SK-N-SH (cell line): ENCODE data around the gene PDILT. TPM values are rescaled to one million over a fixed set of nuclear protein-coding genes. Genes with fewer than 3 reads are reported as not detected.

ENCODE experiments used
- CTCF ChIA-PET: fragments of 300-600, 350-600 bp; formaldehyde crosslinking; extraction: SDS; loops from one replicate; lab custom pipeline; 2021; lab: Yijun Ruan, JAX
- POLR2A ChIA-PET: fragments of 350-600 bp; sonication (Branson Sonifier 250); formaldehyde crosslinking; extraction: SDS; loops from one replicate; lab custom pipeline; 2020; ENCODE audit warnings: antibody characterized with exemption, inconsistent platforms; lab: Yijun Ruan, JAX
- DNase-seq: peaks from one replicate; pipeline ENCODE4 v3.0.0; 2012
- H2AFZ ChIP-seq: fragments of 200-600 bp; sonication (generic); 2 replicates; pipeline ENCODE4 v1.8.1; 2016; ENCODE audit warnings: antibody characterized with exemption, mild to moderate bottlenecking, low read depth
- H3F3A ChIP-seq: fragments of 200-600 bp; sonication (generic); replicated peaks from 2 replicates; pipeline ENCODE3; 2016; ENCODE audit warnings: antibody characterized with exemption, mild to moderate bottlenecking; ENCODE audit not compliant: insufficient read depth
- H3K27ac ChIP-seq, 2 experiments: fragments of 200-500 bp in 1 of 2; fragments of 200-600 bp in 1 of 2; sonication (Bioruptor generic) in 1 of 2; sonication (generic), shearing (Covaris generic) in 1 of 2; 2 replicates each; pipeline versions ENCODE4 v1.5.1 to v1.6.1; 2014 to 2016; ENCODE audit warnings: low read depth in 2 of 2, inconsistent platforms in 1 of 2, low read length in 1 of 2, mild to moderate bottlenecking in 1 of 2, mixed read lengths in 1 of 2
- H3K27me3 ChIP-seq: fragments of 200-600 bp; sonication (generic), shearing (Covaris generic); 2 replicates; pipeline ENCODE4 v1.6.1; 2016; ENCODE audit warnings: mixed run types; ENCODE audit not compliant: insufficient read depth
- H3K36me3 ChIP-seq, 2 experiments: fragments of 200-500 bp in 1 of 2; fragments of 200-600 bp in 1 of 2; sonication (Bioruptor generic) in 1 of 2; sonication (generic) in 1 of 2; replicated peaks in 1 of 2; 2 replicates each; pipeline versions ENCODE3 to v1.5.1; 2014 to 2016; ENCODE audit warnings: low read length in 1 of 2, mild to moderate bottlenecking in 1 of 2; ENCODE audit not compliant: insufficient read depth in 2 of 2, control insufficient read depth in 1 of 2
- H3K4me1 ChIP-seq, 2 experiments: fragments of 200-500 bp in 1 of 2; fragments of 200-600 bp in 1 of 2; sonication (Bioruptor generic) in 1 of 2; sonication (generic), shearing (Covaris generic) in 1 of 2; 2 replicates each; pipeline versions ENCODE4 v1.5.1 to v1.6.1; 2014 to 2016; ENCODE audit warnings: low read depth in 1 of 2, low read length in 1 of 2, mixed run types in 1 of 2; ENCODE audit not compliant: insufficient read depth in 2 of 2, control insufficient read depth in 1 of 2
- H3K4me2 ChIP-seq: fragments of 200-600 bp; sonication (generic), shearing (Covaris generic); 2 replicates; pipeline ENCODE4 v1.6.1; 2017; ENCODE audit warnings: mixed run types
- H3K4me3 ChIP-seq, 2 experiments: fragments of 200-500 bp in 1 of 2; fragments of 200-600 bp in 1 of 2; sonication (Bioruptor generic) in 1 of 2; sonication (generic), shearing (Covaris generic) in 1 of 2; 2 replicates each; pipeline versions ENCODE4 v1.5.1 to v1.8.1; 2014 to 2016; ENCODE audit warnings: low read depth in 2 of 2, inconsistent platforms in 1 of 2, low read length in 1 of 2, mild to moderate bottlenecking in 1 of 2, mixed read lengths in 1 of 2, moderate library complexity in 1 of 2
- H3K79me2 ChIP-seq: fragments of 200-600 bp; sonication (generic); 2 replicates; pipeline ENCODE4 v1.8.1; 2017; ENCODE audit warnings: mild to moderate bottlenecking; ENCODE audit not compliant: insufficient read depth
- H3K9ac ChIP-seq: fragments of 200-600 bp; sonication (generic); 2 replicates; pipeline ENCODE4 v1.6.1; 2017; ENCODE audit warnings: mixed run types
- H3K9me2 ChIP-seq: fragments of 200-600 bp; sonication (generic); 2 replicates; pipeline ENCODE4 v1.6.1; 2017; ENCODE audit warnings: mixed run types
- H3K9me3 ChIP-seq: fragments of 200-600 bp; sonication (generic); 2 replicates; pipeline ENCODE4 v1.6.1; 2017; ENCODE audit warnings: mixed run types, mild to moderate bottlenecking, moderate library complexity
- H4K20me1 ChIP-seq: fragments of 200-600 bp; sonication (generic); 2 replicates; pipeline ENCODE4 v1.6.1; 2017; ENCODE audit warnings: mild to moderate bottlenecking, mixed run types; ENCODE audit not compliant: insufficient read depth
- CHD2 ChIP-seq: fragments of 150-350 bp; IDR thresholded peaks from 2 replicates; pipeline ENCODE4 v1.6.1; 2018; ENCODE audit warnings: low read length; ENCODE audit not compliant: partially characterized antibody
- ELF1 ChIP-seq: IDR thresholded peaks from 2 replicates; pipeline ENCODE4 v1.4.0; 2012
- EP300 ChIP-seq, 2 experiments: IDR thresholded peaks; 2 replicates each; pipeline versions ENCODE4 v1.4.0 to v1.6.1; 2012; ENCODE audit warnings: borderline replicate concordance in 1 of 2, low read depth in 1 of 2, low read length in 1 of 2
- FOXJ3 ChIP-seq: sonication (generic); formaldehyde crosslinking; IDR thresholded peaks from 2 replicates; pipeline ENCODE4 v1.5.1; 2020; ENCODE audit warnings: mild to moderate bottlenecking, missing genetic modification reagents
- FOXM1 ChIP-seq: IDR thresholded peaks from 2 replicates; pipeline ENCODE4 v1.4.0; 2012; ENCODE audit warnings: low read depth, mild to moderate bottlenecking
- GABPA ChIP-seq: IDR thresholded peaks from 2 replicates; pipeline ENCODE4 v1.4.0; 2012; ENCODE audit warnings: low read depth, mild to moderate bottlenecking
- MEF2A ChIP-seq: IDR thresholded peaks from 2 replicates; pipeline ENCODE4 v1.4.0; 2012; ENCODE audit warnings: low read depth, borderline replicate concordance
- RXRA ChIP-seq: IDR thresholded peaks from 2 replicates; pipeline ENCODE4 v1.4.0; 2012; ENCODE audit warnings: low read depth, mild to moderate bottlenecking, borderline replicate concordance
- TCF12 ChIP-seq: IDR thresholded peaks from 2 replicates; pipeline ENCODE4 v1.4.0; 2012
- TEAD4 ChIP-seq: IDR thresholded peaks from 2 replicates; pipeline ENCODE4 v1.4.0; 2012; ENCODE audit warnings: mild to moderate bottlenecking, borderline replicate concordance; ENCODE audit not compliant: insufficient read depth
- YY1 ChIP-seq: IDR thresholded peaks from 2 replicates; pipeline ENCODE4 v1.4.0; 2012; ENCODE audit warnings: low read depth, mild to moderate bottlenecking
- WGBS: methylation state at CpG from one replicate; pipeline ENCODE4 v1.1.6; 2017; ENCODE audit warnings: low lambda C conversion rate; 5-methylcytosine and 5-hydroxymethylcytosine counted together
- polyA plus RNA-seq, 3 experiments: library from polyadenylated mRNA; depleted of rRNA; stranded (reverse); fragments of >200 nt; gene quantifications; 2 replicates each; pipeline ENCODE4 v1.2.3, GENCODE V29; 2012
- TF ChIP-seq, protein P1 (sequence below): IDR thresholded peaks from 2 replicates; pipeline ENCODE4; 2012
- TF ChIP-seq, protein P2 (sequence below): IDR thresholded peaks from 2 replicates; pipeline ENCODE4 v1.4.0; 2012; ENCODE audit warnings: low read depth, borderline replicate concordance
- TF ChIP-seq, protein P3 (sequence below): fragments of 200-600 bp; sonication (generic); IDR thresholded peaks from 2 replicates; pipeline ENCODE4 v1.6.1; 2017; ENCODE audit warnings: antibody characterized with exemption, mild to moderate bottlenecking, moderate library complexity
- TF ChIP-seq, protein P4 (sequence below): IDR thresholded peaks from 2 replicates; pipeline ENCODE4 v1.6.1; 2012; ENCODE audit warnings: mild to moderate bottlenecking, low read depth, low read length, moderate library complexity
- TF ChIP-seq, protein P5 (sequence below): IDR thresholded peaks from 2 replicates; pipeline ENCODE4 v1.4.0; 2012; ENCODE audit warnings: low read depth

Gene PDILT
- polyA plus RNA-seq, 1 of the 3 experiments (the other 2 are of a cell fraction), result not detected

DNA sequence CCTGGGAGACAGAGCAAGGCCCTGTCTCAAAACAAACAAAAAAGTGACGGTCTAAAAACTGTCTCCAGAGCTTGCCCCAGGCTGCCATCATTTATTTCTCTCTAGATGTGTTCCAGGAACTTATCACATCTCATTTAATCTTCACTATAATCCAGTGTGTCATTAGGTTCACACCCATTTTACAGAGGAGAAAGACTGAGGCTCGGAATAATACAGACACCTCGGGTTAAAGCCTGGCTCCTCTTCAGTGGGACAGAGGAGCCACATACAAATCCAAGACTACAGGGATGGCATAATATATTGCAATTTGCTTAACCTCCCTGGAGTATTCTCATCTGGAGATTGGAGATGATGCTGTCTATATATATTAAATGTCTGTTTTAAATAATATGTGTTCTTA is 5.9 kb downstream of the PDILT start:
- Histone ChIP-seq H4K20me1 (no peaks in the 10 kb centered on the region), H3K9me3 (no peaks in the 10 kb centered on the region), H3K27ac (no peak overlapping the region), H3K27me3 (no peaks in the 10 kb centered on the region), H2AFZ (no peak overlapping the region), H3K36me3 (no peaks in the 10 kb centered on the region), H3K9ac (no peak overlapping the region), H3K79me2 (no peaks in the 10 kb centered on the region), H3K4me1 (no peaks in the 10 kb centered on the region), H3K4me3 (no peak overlapping the region), H3F3A (no peaks in the 10 kb centered on the region), H3K9me2 (no peaks in the 10 kb centered on the region), H3K4me2 (no peak overlapping the region)
- WGBS, result 25% methylated on average over 3 of the region's 3 CpGs
- TF ChIP-seq, protein P1, sequence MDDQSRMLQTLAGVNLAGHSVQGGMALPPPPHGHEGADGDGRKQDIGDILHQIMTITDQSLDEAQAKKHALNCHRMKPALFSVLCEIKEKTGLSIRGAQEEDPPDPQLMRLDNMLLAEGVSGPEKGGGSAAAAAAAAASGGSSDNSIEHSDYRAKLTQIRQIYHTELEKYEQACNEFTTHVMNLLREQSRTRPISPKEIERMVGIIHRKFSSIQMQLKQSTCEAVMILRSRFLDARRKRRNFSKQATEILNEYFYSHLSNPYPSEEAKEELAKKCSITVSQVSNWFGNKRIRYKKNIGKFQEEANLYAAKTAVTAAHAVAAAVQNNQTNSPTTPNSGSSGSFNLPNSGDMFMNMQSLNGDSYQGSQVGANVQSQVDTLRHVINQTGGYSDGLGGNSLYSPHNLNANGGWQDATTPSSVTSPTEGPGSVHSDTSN, result no peak
- no peak for TF ChIP-seq EP300 (IDR thresholded peaks at IDR 0.05; ENCODE audit: borderline replicate concordance in 1 of 2, low read depth in 1 of 2, low read length in 1 of 2)
- TF ChIP-seq FOXM1, result no peak
- no peak for TF ChIP-seq MEF2A
- no peak for TF ChIP-seq CHD2
- TF ChIP-seq GABPA, result no peak
- TF ChIP-seq RXRA, result no peak
- TF ChIP-seq, protein P2, sequence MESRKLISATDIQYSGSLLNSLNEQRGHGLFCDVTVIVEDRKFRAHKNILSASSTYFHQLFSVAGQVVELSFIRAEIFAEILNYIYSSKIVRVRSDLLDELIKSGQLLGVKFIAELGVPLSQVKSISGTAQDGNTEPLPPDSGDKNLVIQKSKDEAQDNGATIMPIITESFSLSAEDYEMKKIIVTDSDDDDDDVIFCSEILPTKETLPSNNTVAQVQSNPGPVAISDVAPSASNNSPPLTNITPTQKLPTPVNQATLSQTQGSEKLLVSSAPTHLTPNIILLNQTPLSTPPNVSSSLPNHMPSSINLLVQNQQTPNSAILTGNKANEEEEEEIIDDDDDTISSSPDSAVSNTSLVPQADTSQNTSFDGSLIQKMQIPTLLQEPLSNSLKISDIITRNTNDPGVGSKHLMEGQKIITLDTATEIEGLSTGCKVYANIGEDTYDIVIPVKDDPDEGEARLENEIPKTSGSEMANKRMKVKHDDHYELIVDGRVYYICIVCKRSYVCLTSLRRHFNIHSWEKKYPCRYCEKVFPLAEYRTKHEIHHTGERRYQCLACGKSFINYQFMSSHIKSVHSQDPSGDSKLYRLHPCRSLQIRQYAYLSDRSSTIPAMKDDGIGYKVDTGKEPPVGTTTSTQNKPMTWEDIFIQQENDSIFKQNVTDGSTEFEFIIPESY, result no peak
- TF ChIP-seq TEAD4, result no peak
- no peak for TF ChIP-seq FOXJ3 (CRISPR knock-in tag)
- no peak for TF ChIP-seq TCF12
- TF ChIP-seq YY1, result no peak
- TF ChIP-seq, protein P3, sequence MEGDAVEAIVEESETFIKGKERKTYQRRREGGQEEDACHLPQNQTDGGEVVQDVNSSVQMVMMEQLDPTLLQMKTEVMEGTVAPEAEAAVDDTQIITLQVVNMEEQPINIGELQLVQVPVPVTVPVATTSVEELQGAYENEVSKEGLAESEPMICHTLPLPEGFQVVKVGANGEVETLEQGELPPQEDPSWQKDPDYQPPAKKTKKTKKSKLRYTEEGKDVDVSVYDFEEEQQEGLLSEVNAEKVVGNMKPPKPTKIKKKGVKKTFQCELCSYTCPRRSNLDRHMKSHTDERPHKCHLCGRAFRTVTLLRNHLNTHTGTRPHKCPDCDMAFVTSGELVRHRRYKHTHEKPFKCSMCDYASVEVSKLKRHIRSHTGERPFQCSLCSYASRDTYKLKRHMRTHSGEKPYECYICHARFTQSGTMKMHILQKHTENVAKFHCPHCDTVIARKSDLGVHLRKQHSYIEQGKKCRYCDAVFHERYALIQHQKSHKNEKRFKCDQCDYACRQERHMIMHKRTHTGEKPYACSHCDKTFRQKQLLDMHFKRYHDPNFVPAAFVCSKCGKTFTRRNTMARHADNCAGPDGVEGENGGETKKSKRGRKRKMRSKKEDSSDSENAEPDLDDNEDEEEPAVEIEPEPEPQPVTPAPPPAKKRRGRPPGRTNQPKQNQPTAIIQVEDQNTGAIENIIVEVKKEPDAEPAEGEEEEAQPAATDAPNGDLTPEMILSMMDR, result no peak
- TF ChIP-seq ELF1, result no peak
- TF ChIP-seq, protein P4, sequence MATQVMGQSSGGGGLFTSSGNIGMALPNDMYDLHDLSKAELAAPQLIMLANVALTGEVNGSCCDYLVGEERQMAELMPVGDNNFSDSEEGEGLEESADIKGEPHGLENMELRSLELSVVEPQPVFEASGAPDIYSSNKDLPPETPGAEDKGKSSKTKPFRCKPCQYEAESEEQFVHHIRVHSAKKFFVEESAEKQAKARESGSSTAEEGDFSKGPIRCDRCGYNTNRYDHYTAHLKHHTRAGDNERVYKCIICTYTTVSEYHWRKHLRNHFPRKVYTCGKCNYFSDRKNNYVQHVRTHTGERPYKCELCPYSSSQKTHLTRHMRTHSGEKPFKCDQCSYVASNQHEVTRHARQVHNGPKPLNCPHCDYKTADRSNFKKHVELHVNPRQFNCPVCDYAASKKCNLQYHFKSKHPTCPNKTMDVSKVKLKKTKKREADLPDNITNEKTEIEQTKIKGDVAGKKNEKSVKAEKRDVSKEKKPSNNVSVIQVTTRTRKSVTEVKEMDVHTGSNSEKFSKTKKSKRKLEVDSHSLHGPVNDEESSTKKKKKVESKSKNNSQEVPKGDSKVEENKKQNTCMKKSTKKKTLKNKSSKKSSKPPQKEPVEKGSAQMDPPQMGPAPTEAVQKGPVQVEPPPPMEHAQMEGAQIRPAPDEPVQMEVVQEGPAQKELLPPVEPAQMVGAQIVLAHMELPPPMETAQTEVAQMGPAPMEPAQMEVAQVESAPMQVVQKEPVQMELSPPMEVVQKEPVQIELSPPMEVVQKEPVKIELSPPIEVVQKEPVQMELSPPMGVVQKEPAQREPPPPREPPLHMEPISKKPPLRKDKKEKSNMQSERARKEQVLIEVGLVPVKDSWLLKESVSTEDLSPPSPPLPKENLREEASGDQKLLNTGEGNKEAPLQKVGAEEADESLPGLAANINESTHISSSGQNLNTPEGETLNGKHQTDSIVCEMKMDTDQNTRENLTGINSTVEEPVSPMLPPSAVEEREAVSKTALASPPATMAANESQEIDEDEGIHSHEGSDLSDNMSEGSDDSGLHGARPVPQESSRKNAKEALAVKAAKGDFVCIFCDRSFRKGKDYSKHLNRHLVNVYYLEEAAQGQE, result no peak
- TF ChIP-seq, protein P5, sequence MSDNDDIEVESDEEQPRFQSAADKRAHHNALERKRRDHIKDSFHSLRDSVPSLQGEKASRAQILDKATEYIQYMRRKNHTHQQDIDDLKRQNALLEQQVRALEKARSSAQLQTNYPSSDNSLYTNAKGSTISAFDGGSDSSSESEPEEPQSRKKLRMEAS, result no peak
- DNase-seq, result no peak
- ChIA-PET CTCF (interaction anchor here (8.0 kb wide), 1 partner anchor 14 kb away, joined by 61 read pairs; no protein-coding TSS in a partner anchor), POLR2A (no interaction called here)
